CD4-positive, alpha-beta T cell treated with Interleukin-12 subunit alpha and Interleukin-12 subunit beta, for 1 hour (primary cell): ENCODE results near the gene LMCD1.

Source experiments
- DNase-seq: peaks from one replicate; pipeline ENCODE4 v3.0.0-alpha.2; 2020

Gene LMCD1

DNA sequence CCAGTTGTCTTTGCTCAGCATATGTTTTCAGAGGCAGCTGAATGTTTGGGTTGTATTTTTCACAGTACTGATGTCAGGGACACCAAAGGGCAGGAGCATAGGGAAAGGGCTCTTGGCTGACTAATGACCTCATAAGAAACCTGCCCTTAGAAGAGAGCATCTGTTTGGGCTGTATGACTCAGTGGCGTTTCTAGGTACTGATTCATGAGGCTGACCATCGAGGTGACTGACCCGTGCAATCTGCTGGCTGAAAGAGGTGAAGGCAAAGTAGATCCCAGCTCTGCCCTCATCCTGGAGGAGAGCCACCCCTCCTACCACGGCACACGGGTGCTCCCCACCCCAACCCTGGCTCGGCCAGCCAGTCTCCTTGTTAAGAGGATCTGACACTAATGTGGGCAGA, 8.3 kb downstream of the LMCD1 start:
- no peak for DNase-seq

DNA sequence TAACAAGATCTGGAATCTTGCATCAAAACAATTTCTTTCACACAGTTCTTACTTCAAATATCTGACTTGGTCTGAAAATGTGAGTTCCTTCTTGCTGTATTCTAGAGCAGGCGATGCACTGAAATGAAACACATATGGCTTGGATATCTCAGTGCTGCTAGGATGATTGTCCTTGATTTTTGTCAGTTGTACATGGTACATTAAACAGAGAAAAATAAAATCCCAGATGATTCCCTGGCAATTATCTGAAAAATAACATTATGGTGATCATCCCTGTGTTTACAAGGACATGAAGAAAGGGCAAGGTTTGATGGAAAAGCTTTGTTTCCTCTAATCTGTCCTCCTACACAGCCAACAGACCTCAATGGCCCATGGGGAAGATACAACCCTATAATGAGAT, 10.6 kb downstream of the LMCD1 start:
- no peak for DNase-seq

DNA sequence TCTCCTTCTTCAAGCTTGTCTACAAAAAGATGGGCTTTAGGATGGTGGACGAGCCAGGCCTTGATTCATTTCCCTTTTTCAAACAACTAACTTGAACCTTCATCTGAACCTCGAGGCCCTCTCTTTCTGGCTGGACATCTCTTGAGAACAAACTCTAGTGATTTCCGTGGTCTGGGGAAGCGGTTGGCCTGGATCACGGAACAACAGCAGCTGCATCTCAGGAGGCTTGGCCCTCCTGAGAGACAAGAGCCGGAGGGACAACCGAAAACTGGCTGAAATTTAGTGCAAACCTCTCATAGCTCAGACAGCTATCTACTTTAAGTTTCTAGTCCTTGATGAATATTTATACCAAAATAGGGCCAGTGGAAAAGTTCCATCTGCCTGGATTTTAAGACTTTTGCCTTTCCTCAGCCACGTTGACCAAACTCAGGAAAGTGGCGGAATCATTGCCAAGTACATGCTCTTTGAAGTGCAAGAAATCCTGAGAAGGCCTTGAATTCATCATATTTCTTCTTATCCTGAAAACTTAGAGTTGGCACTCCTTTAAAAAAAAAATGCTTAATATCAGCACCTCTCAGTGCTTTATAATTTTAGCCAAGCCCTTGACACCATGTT, 14.5 kb downstream of the LMCD1 start:
- no peak for DNase-seq

DNA sequence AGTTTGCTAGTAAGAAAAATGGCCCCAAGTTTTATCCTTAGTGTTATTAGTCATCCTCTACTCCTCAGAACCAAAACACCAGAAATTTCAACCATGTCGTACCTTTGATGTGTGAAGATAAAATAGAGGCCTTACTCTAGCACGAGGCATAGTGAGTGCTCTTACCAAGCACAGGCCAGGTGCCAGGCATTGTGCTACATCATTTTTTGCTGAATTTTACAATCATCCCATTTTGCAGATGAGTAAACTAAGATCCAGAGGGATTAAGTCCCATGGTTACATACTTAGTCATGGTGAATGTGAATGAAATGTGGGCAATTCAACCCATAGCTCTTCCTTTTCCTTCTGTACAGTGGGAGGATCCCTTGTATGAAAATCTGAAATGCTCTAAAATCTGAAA, 15.2 kb downstream of the LMCD1 start:
- DNase-seq: no peak

DNA sequence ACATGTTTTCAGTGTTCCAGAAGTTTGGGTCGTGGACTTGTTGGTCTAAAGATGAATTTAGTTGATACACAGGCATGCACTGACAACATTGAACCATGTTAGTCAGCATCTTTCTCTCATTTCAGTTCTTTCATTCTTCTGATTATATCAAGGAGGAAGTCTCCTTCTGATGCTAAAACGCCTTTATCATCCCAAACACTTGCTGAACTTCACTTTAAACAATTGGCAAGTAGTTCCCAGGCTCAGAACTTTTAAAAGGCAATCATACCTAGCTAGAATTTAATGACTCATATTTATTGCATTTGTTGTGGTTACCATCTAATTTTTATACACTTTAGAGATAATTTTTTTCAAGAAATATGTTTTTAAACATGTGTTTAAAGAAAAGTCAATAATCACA, 15.9 kb downstream of the LMCD1 start:
- DNase-seq: no peak

DNA sequence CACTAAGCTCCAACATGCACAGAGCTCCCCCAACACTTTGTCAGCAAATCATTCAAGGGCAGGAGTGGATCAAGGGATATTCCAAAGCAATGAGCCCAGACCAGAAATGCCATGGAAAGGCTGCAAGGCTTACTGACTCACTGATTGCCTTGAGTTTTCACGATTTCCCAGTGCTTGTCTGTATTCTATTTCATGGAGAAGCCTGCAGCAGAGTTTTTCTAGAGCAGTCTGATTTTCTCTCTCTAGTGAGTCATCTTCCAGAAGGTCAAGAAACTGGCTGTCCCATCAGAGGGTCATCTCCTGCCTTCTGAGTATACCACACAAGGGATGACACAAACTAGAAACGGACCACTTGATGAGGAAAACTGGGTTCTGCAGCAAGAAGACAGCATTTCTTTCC, 16.5 kb downstream of the LMCD1 start:
- DNase-seq: no peak

DNA sequence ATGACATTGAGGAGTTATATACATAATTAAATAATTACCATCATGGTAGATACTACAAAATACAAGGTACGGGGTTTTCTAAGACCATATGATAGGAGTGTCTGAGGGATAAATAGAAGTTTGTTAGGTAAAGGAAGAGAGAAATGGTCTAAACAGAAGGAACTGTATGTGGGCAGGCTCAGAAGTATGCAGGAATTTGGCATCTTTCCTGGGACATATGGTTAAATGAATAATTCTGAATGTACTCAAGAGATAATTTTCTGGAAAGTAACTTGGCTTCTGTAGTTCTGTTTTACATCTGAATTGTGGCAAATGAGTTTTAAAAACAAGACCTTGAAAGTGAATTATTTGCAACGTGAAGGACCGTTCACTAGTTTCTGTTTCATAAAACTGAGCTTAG, 17.5 kb downstream of the LMCD1 start:
- no peak for DNase-seq

DNA sequence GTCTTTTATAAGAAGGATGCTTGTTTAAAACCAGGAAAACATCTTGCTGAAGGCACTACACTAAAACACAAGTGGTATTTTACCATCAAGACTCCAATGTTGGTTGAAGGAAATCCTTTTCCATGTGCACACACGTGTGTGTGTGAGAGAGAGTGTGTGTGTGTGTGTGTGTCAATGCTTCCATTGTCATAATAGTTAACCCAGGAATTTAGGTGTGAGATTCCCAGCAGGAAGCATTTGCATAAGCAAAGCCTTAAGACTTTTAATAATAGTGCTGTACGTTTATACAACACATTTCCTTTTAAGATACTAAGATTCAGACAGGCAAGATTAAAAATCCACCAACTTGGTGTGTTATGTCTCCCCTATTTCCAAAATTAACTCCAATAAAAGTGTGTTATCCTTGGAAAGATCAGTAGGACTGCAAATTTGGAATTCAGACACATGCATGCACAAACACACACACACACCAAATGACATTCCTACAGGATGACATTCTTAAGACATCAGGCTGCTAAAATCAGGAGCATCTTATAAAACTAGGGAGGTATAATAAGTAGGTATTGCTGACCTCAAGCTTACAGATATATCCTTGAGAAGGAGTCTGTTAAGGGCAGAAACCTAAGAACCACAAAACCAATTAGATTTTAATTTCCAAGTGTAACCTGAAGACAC, 18.3 kb downstream of the LMCD1 start:
- no peak for DNase-seq

DNA sequence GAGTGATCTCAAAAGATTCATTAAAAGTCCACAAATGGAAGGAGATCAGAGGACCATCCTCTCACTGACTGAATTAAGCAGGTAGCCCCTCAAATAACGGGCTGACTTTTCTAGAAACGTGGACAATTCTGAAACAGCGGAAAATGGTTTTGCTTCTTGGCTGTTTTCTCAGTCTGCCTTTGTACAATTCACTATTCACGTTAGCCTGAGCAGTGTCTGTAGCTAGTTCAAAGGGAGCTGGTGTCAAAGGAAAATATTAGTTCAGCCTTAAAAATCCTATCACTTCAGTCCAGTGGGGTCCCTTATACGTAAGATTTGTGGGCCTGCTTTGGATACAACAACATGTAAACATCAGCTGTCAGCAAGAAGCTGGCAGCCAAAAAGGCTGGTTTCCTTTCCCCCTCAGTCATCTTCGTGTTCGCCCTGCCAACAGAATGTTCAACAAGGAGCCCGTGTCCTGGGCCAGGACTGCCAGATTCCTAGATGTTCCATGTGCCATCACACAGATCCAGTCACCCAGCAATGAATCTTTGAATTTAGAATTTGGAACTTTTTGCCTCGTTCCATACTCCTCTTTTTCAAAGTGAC, 19.3 kb downstream of the LMCD1 start:
- DNase-seq: no peak

DNA sequence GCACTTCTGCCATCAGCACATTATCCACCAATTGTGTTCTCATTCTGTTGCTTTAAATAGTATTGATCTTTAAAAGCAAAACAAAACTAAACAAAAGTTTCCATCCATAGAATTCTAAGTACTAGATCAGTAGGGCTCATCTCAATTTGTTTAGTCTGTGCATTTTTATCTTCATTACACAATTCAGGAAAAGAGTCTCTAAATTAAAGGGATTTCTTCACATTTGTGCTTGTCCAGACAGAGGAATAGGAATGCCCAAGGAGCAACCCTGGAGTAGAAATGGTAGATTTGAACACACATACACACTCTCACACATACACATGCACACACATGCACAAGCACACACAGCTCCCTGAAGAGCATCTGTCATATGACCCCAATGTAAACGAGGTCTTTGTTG, 21.4 kb downstream of the LMCD1 start:
- DNase-seq: no peak

DNA sequence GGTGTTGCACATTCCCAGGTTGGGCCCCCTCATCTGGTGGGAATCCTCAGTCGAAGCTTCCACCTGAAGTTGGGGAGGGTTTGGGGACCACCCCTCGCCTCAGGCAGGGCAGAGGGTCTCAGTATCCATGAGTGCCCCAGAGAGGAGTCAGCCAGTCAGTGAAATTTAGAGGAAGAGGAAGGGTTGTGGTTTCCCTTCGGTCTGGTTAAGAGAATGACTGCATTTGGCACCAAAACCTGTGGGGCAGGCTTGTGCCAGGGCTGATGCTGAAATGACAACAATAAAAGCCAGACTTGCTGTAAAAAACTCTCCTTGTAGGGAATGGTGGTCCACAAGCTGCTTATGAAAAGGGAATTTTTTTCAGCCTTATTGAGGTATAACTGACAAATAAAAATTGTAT, 22.6 kb downstream of the LMCD1 start:
- no peak for DNase-seq

DNA sequence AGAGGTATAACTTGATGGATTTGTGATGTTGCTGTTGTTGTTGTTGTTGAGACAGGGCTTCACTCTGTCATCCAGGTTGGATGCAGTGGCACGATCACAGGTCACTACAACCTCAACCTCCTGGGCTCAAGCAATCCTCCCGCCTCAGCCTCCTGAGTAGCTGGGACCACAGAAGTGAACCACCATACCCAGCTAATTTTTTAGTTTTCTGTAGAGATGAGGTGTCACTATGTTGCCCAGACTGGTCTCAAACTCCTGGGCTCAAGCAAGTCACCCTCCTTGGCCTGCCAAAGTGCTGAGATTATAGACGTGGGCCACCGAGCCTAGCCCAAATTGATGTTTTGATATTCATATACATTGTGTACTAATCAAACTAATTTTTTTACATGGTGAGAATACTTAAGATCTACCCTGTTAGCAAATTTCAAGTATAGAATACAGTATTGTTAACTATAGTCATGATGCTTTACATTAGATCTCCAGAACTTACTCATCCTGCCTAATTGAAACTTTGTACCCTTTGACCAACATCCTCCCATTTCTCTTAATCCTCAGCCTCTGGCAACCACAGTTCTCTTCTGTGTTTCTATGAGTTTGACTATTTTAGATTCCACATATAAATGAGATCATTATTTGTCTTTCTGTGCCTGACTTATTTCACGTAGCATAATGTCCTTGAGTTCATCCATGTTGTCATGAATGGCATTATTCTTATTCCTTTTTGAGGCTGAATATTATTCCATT, 23.2 kb downstream of the LMCD1 start:
- no peak for DNase-seq

DNA sequence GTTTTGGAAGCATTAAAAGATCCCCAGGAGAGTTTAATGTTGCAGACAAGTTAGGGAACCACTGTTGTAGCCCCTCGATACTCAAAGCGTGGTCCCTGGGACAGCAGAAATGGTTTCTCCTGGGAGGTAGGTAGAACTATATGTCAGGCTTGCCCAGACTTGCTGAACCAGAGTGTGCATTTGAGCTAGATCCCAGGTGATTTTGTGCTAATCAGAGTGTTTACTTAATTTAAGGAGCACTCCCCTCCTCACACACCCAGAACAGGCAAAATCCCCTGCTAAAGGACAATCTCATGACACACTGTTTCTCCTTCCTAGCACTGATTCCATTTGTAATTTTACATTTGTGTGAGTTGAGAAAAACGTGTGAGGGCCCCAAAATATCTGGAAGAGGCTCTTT, 24.3 kb downstream of the LMCD1 start:
- no peak for DNase-seq

DNA sequence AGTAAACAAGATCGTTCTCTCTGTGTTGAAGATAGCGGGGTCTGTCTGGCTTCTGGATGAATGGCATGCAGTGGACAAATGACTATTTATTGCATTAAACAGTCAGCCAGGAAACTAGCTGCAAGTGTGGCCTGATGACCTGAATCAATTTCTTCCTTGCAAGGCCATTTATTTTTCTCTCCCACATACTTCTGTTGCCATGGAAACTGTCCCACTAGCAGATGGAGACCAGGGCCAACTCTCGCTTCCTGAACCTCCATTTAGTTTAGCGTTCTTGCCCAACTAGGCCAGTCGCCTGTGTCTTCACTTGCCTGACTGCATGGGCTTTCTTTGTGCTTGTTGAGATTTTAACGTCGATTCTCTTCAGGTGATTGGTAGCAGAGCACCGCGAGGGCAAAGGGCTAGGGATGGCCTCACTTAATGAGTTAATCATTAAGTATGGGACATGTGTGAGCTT, 27.6 kb downstream of the LMCD1 start:
- DNase-seq: no peak

DNA sequence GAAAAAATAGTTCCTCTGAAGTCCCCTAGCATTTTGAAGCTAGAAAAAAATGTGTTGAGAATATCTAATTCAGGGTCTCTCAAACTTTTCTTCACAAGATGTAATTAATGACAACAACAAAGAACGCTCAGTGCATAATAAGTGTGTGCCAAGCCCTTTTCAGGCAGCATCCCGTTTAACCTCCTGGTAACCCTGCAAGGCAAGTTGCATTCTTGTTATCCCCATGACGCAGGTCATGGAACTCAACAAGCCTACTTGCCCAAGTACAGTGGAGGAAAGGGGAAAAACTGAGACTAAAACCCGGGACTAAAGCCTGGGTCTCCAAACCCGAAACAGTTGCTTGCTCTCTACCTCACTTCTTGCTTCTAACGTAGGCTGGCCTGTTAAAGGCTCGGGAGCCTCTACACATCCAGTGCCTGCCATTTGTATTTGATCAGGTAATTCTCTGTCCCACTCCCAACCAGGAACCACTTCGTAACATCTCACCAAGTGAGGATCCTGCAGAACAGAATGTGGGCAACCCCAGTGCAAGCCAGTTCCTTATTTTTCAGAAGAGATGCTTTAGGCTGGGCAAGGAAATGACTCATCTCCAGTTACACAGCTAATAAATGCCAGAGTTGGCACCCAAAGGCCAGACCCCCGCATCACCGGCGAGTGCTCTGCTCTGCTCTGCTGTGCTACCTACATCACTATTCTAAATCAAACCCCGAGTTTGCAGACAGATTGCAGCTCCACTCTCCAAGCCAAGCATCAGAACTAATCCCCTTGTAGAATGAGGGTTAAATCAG, 28.3 kb downstream of the LMCD1 start:
- DNase-seq: no peak

DNA sequence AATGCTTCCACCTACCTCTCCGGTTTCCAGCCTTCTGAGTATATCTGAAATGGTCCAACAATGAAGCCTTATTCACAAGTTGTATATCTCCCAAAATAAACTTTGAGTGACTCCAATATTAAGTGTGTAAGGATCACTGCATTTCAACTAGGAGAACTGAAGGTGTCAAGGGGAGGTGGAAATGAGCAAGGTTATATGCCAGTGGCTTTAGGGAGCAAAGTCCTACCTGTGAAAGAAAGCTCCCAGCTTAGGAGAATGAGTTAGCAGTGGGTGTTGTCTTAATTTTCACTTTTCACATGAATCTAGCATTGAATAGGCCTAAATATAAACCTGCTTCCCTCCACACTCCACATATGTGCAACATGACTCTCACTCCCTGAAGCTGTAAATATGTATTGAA, 29.0 kb downstream of the LMCD1 start:
- no peak for DNase-seq

DNA sequence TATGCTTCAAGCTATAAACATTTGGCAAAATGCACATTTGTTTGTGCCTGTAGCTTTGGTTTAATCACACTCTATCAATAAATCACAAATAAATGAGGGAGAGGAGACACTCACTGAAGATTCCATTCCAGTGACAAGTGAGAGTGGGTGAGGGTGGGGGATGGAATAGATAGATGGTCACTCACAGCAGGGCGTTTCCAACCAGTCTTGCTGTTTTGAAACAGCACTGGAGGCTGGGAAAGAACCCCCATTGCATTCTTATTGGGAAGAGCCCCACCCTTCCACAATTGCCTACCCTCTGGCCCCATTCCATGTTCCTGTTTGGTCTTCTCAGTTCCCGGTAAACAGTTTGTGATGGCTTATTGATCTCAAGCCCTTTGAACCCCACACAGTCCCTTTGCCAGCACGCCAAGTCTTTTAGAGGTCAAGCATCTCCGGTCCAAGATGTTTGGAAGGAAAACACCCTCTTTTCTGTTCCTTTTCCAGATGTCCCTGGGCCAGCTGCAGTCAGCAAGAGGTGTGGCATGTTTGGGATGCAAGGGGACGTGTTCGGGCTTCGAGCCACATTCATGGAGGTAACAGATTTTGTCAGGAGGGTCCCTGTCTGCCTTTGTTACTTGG, 30.7 kb downstream of the LMCD1 start:
- no peak for DNase-seq

DNA sequence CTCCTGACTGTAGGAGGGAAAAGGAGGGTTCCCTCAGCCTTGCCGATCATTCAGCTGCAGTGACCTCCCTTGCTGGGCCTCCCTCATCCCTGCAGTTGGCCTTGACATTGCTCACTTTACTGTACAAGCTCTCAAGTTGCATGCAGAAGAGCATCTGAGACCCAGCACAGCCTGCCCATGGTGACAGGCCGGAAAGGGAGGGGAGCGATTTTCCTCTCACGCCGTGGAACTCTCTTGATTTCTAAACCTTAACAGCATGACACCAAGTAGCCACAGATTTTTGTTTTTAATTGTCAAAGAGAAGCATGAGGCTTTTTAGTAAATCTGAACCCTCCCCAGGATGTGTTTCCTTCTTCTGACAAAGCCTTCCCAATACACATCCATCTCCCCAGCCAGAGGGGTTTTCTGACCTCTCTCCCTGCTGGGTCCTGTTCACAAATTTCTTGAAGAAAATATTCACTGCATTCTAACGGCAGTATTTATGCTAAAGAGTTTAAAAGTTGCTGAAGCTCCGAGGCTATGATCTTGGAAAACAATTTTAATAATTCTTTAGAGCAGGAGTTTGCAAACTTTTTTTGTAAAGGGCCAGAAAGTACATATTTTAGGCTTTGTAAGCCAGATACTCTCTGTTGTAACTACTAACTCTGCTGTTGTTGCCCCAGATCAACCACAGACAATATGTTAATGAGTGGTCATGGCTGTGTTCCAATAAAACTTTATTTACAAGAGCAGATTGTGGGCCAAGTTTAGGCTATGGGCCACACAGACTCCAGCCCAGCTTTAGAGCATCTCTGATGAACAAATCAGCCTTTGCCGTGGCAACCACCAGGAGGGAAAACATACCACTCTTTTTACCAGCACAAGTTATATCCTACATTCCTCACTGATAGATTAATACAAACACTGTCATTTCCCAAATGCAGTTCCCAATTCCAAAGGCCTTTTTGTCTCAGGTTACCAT, 34.8 kb downstream of the LMCD1 start:
- no peak for DNase-seq

DNA sequence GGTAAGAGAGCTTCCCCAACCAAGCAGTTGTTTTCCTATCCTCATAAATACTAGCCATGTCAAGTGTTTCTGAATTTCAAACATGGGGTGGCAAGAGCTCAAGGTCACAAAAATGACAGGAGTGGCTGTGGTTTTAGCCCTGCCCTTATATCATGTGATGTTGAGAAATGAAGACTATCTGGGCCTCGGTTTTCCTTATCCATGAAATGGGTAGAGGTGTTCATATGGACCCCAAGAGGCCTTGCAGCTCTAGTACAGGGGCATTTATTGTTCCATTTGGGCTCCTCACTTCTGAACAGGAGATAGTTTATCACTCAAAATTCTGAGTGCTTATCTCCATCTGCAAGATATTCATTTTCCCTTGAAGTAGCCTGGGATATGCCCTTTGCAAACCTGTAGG, 35.8 kb downstream of the LMCD1 start:
- DNase-seq: no peak

DNA sequence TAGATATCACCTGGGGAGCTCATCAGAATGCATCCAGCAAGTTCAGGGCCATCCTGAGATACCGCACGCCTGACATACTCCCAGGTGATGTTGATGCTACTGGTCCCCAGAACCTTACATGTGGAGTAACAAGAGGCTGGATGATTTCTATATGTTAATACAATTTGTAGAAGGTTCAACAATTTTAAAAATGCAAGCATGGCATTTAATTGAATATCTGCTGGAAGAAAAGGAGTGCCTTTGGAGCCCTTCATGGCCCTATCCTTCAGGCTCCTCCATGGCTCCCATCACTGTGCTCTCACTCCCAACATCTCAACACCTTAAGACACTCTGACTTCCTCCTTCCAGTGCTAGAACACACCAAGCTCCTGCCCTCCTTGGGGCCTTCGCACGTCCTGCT, 36.6 kb downstream of the LMCD1 start:
- DNase-seq: no peak

DNA sequence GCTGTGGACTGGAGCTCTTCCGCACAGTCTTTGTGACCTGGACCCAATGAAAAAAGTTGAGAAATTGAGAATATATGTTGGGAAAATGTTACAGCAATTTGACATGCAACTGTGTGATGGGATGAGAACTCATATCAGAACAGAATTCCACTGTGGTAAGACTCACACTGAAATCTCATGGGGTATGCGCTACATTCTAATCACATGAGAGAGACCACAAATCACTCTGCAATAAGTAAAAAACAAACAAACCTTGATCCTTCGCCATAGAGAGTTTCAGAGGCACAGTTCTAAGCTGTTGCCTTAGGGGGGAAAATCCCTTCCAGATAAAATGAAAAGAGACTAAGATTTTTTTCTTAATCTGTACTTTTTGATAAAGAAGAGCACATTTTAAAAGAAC, 37.3 kb downstream of the LMCD1 start:
- DNase-seq: no peak

DNA sequence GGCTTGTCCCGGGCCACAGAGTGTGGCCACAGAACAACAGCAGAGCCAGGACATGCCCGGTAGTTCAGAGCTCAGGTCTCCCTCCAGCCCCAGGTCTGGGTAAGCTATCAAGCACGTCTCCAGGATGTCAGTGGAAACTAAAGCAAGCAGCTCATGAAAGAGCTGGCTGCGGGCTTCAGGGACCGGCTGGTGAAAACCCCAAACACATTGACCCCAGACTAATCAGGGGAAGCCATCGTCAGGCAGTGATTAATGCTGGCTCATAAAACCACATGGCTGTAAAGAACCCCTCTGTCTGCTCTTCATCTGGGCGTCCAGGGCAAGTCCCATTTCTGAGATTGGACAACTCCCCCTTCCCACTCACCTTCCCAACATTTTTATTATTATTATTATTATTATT, 37.8 kb downstream of the LMCD1 start:
- DNase-seq: no peak
